Lower lobe of right lung (tissue), 2 donors: ENCODE measurements around the gene CACNB2. TPM values are rescaled to one million over a fixed set of nuclear protein-coding genes. Genes with fewer than 3 reads are reported as not detected.
A peak's percentile ranks its signal among the peaks of the same experiment; 100 is the strongest.

Experiments
- ATAC-seq, 2 donors: fragments of 200-7000 bp; cut with Tn5 transposase; one replicate each; pipeline ENCODE4 v1.9.1; 2020 to 2022; ENCODE audit warnings: mild to moderate bottlenecking in 2 of 2, moderate library complexity in 2 of 2
- DNase-seq: peaks from one replicate; pipeline ENCODE4 v3.0.0-alpha.2; 2020
- H3K27ac ChIP-seq: fragments of 200-600 bp; one replicate; pipeline ENCODE4 v1.8.0; 2022
- H3K27me3 ChIP-seq: fragments of 200-600 bp; one replicate; pipeline ENCODE4 v1.8.0; 2022; ENCODE audit warnings: low read depth
- H3K36me3 ChIP-seq: fragments of 200-600 bp; one replicate; pipeline ENCODE4 v1.8.0; 2022; ENCODE audit warnings: mild to moderate bottlenecking
- H3K4me1 ChIP-seq: fragments of 200-600 bp; one replicate; pipeline ENCODE4 v1.8.0; 2022
- H3K4me3 ChIP-seq: fragments of 200-600 bp; one replicate; pipeline ENCODE4 v1.8.0; 2022; ENCODE audit warnings: mild to moderate bottlenecking
- H3K9me3 ChIP-seq: fragments of 200-600 bp; one replicate; pipeline ENCODE4 v1.8.0; 2022
- intact Hi-C: fragments of 100-400 bp; cut with DNase I; formaldehyde crosslinking; loops from one replicate; pipeline ENCODE4 v1.11.0; 2022
- total RNA-seq: library from RNA; stranded (reverse); fragmentation: NEBNext Ultra II Directional; extraction: Animal tissue kit (Norgen Biotek cat#: 25700); gene quantifications from one replicate; pipeline ENCODE4 v1.2.1, GENCODE V29; 2021
- TF ChIP-seq, protein P1 (sequence below): fragments of 200-600 bp; IDR thresholded peaks from one replicate; pipeline ENCODE4 v1.8.0; 2022; ENCODE audit warnings: antibody characterized with exemption, mild to moderate bottlenecking
- donor health status: DM: no; HTN: yes; CAD: no; lungs with severe emphysema.

The CACNB2 gene
- total RNA-seq, 1 donor from 2014 or later, result 1.4 TPM

DNA sequence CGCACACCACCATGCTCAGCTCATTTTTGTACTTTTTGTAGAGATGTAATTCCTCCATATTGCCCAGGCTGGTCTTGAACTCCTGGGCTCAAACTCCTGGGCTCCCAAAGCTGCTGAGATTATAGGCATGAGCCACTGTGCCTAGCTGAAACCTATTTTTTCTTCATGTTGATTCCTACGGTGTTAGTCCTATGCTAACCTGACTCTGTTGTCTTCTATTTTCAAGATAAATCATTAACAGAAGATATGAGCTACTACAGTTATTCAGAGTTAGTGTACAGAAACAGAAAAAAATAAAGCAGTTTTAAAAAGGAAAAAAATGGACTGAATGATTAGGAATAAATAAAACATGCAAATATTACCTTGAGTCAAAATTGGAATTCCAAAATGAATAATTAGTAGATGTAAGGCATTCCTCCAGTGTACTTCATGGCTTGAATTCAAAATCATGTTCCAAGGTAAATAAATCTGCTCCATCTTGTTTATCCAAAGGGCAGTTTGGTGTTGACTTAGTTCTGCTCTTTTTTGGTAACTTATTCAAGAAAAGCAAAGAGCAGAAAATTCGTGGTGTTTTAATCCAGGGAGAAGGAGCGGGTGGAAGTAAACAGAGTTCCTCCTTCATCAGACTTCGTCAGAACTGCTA, 185.8 kb downstream of the CACNB2 start:
- TF ChIP-seq, protein P1, sequence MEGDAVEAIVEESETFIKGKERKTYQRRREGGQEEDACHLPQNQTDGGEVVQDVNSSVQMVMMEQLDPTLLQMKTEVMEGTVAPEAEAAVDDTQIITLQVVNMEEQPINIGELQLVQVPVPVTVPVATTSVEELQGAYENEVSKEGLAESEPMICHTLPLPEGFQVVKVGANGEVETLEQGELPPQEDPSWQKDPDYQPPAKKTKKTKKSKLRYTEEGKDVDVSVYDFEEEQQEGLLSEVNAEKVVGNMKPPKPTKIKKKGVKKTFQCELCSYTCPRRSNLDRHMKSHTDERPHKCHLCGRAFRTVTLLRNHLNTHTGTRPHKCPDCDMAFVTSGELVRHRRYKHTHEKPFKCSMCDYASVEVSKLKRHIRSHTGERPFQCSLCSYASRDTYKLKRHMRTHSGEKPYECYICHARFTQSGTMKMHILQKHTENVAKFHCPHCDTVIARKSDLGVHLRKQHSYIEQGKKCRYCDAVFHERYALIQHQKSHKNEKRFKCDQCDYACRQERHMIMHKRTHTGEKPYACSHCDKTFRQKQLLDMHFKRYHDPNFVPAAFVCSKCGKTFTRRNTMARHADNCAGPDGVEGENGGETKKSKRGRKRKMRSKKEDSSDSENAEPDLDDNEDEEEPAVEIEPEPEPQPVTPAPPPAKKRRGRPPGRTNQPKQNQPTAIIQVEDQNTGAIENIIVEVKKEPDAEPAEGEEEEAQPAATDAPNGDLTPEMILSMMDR, result no peak

DNA sequence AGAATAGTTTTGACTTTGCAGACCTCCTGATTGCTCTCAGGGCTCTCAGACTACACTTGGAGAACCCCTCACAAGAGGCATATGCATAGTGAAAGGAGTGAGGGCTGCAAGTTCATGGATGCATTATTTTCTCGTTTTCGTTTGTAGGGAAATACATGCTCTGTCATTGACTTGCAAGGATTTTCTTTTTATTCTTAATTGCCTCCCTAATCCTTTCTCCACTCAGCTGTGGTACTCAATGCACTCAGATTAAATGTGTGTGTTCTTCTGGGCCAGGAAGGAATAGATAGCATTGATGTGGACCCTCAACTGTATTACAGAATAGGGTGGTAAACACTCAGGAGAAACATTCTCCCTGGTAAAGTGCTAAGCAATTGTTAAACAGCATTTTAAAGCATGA, 188.7 kb downstream of the CACNB2 start:
- ATAC-seq, result no peak
- DNase-seq, result no peak
- Histone ChIP-seq H3K9me3 (no peaks in the 10 kb centered on the region), H3K36me3 (no peaks in the 10 kb centered on the region), H3K27ac (no peak overlapping the region), H3K4me3 (no peak overlapping the region), H3K4me1 (no peaks in the 10 kb centered on the region), H3K27me3 (no peaks in the 10 kb centered on the region)
- intact Hi-C loops, result no loop called here
- TF ChIP-seq, protein P1, result no peak

More for the DNA sequence above, 185.8 kb downstream of the CACNB2 start:
- no peaks in the 10 kb centered on the region for H3K27me3 ChIP-seq
- no peak for DNase-seq
- intact Hi-C loops, result no loop called here
- no peak overlapping the region for H3K4me3 ChIP-seq
- no peaks in the 10 kb centered on the region for H3K4me1 ChIP-seq
- H3K27ac ChIP-seq, result no peak overlapping the region
- no peak for ATAC-seq
- no peaks in the 10 kb centered on the region for H3K9me3 ChIP-seq
- no peaks in the 10 kb centered on the region for H3K36me3 ChIP-seq

DNA sequence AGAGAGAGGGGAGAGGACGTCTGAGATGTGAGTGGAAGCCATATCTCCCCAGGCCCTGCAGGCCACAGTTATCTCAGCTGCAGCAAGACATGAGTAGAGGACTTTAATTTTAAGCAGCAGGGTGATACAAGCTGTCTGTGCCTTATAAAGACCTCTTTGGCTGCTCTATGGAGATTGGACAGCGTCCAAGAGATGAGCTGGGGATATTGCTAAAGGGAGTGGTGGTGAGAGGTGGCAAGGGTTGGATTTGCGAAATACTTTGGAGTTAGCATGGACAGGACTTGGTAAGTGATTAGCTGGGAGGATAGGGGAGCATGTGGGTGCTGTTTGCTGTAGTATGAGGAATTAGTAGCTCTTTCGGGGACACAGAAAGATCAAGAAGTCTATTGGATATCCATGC, 191.8 kb downstream of the CACNB2 start:
- Histone ChIP-seq H3K4me3 (no peak overlapping the region), H3K27me3 (no peaks in the 10 kb centered on the region), H3K4me1 (no peaks in the 10 kb centered on the region), H3K9me3 (no peaks in the 10 kb centered on the region), H3K27ac (no peak overlapping the region), H3K36me3 (no peaks in the 10 kb centered on the region)
- ATAC-seq (no peak), DNase-seq (no peak)
- intact Hi-C loops, result no loop called here
- TF ChIP-seq, protein P1, result no peak

DNA sequence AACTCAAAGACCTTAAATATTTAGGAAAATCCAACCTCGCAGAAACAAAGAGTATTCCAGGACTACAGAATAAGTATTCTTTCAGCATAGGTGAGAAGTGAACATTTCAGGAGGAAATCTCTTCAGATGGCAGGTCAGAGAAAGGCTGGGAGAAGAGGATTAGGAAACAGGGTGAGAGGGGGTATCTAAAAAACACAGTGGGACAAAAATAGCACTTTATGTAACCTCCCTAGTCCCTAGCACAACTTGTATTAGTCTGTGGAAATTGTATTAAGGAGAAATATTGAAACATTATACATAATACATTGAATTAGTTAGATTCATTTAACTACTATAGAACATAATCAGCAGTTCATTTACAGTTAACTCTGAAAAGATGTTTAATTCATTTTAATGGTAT, 192.3 kb downstream of the CACNB2 start:
- ATAC-seq (no peak), DNase-seq (no peak)
- TF ChIP-seq, protein P1, result no peak
- Histone ChIP-seq H3K4me1 (no peaks in the 10 kb centered on the region), H3K9me3 (no peaks in the 10 kb centered on the region), H3K36me3 (no peaks in the 10 kb centered on the region), H3K4me3 (no peak overlapping the region), H3K27ac (no peak overlapping the region), H3K27me3 (no peaks in the 10 kb centered on the region)
- intact Hi-C loops, result no loop called here

DNA sequence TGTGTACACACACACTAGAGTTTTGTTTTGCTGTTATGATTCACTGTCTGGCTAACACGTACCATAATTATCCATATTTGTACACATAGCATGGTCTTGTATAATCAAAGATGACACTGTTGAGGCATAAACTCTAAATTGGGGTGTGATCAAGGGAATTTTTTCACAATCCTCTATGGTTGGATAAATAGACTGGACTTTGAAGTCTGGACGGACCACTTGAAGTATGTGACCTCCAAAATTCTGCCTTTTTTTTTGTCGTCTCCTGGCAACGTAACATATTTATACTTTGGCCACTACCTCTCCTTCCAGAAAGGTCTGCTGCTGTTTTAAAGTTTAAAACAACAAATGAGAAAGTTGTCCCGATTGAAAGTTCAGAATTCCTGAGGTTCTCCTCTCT, 193.4 kb downstream of the CACNB2 start:
- ATAC-seq, result peak in 1 of 2 donors; percentile 42
- H3K4me3 ChIP-seq, result no peak overlapping the region

More for the DNA sequence above, 193.4 kb downstream of the CACNB2 start:
- H3K27ac ChIP-seq, result peak overlapping the region; percentile 20
- H3K27me3 ChIP-seq, result no peaks in the 10 kb centered on the region
- H3K4me1 ChIP-seq, result no peaks in the 10 kb centered on the region
- DNase-seq, result no peak
- H3K36me3 ChIP-seq, result no peaks in the 10 kb centered on the region
- TF ChIP-seq, protein P1, result no peak
- intact Hi-C loops, result no loop called here
- no peaks in the 10 kb centered on the region for H3K9me3 ChIP-seq
